BE2C (cell line): ENCODE data around the gene MTHFR.

Experiments
- DNase-seq: peaks from one replicate; pipeline ENCODE4 v3.0.0-alpha.2; 2020
- H3K27me3 ChIP-seq: fragments of 250-450 bp; sonication (Bioruptor Pico); 2 replicates; pipeline ENCODE4 v1.5.1; 2020; ENCODE audit warnings: mild to moderate bottlenecking
- H3K36me3 ChIP-seq: fragments of 250-450 bp; sonication (Bioruptor Pico); 2 replicates; pipeline ENCODE4 v1.5.1; 2020; ENCODE audit warnings: mild to moderate bottlenecking
- H3K4me1 ChIP-seq: fragments of 250-450 bp; sonication (Bioruptor Pico); 2 replicates; pipeline ENCODE4 v1.5.1; 2020
- H3K4me3 ChIP-seq: 2 replicates; pipeline ENCODE4 v1.5.1; 2011; ENCODE audit warnings: low read depth, low read length
- H3K9me3 ChIP-seq: fragments of 250-450 bp; sonication (Bioruptor Pico); 2 replicates; pipeline ENCODE4 v1.5.1; 2020
- TF ChIP-seq, protein P1 (sequence below): IDR thresholded peaks from 2 replicates; pipeline ENCODE4 v1.5.1; 2012; ENCODE audit warnings: mild to moderate bottlenecking, low read depth, low read length

MTHFR gene

DNA sequence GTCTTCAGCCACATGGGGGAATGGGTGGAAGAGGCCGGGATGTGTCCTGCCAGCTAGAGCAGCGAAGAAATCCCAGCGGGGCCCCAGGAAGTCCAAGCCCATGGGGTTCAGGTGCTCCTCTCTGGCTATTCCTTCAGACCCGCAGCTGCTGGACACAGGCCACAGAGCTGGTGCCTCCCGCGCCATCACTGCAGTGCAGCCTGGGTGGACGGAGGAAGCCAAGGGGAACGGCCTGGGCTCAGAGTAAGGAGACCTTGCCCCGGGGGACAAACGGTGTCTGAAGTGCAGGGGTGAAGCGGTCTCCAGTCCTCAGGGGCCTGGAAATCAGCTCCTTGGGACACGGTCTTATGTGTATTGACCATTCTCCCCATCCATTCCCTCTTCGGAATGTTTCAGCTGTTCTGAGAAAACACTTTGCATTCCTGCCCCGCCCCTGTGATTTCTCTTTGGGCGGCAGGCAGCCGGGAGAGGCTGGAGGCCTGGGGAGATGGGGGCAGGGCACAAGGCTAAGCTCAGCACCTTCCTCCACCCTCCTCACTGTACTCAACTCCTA lies 18.4 kb downstream of the MTHFR start:
- Histone ChIP-seq H3K4me1 (no peaks in the 10 kb centered on the region), H3K4me3 (no peak overlapping the region), H3K36me3 (no peaks in the 10 kb centered on the region), H3K9me3 (no peaks in the 10 kb centered on the region), H3K27me3 (no peaks in the 10 kb centered on the region)
- TF ChIP-seq, protein P1, sequence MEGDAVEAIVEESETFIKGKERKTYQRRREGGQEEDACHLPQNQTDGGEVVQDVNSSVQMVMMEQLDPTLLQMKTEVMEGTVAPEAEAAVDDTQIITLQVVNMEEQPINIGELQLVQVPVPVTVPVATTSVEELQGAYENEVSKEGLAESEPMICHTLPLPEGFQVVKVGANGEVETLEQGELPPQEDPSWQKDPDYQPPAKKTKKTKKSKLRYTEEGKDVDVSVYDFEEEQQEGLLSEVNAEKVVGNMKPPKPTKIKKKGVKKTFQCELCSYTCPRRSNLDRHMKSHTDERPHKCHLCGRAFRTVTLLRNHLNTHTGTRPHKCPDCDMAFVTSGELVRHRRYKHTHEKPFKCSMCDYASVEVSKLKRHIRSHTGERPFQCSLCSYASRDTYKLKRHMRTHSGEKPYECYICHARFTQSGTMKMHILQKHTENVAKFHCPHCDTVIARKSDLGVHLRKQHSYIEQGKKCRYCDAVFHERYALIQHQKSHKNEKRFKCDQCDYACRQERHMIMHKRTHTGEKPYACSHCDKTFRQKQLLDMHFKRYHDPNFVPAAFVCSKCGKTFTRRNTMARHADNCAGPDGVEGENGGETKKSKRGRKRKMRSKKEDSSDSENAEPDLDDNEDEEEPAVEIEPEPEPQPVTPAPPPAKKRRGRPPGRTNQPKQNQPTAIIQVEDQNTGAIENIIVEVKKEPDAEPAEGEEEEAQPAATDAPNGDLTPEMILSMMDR: no peak
- no peak for DNase-seq

DNA sequence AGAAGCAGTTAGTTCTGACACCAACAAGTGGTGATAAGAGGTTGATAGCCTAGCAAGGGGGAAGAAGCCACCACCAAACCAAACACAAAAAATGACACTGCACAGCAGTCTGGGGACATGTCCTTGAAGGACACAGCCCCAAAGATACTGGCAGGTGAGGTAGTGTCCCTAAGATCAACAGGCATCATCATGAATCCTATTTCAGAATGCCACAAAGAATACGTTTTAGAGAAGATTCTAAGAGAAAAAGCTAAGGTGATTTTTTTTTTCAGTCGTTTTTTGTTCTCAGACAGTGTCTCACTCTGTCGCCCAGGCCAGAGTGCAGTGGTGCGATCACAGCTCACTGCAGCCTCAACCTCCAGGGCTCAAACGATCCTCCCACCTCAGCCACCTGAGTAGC lies 19.6 kb downstream of the MTHFR start:
- Histone ChIP-seq H3K36me3 (no peaks in the 10 kb centered on the region), H3K4me1 (no peaks in the 10 kb centered on the region), H3K9me3 (no peaks in the 10 kb centered on the region), H3K4me3 (no peak overlapping the region), H3K27me3 (no peaks in the 10 kb centered on the region)
- TF ChIP-seq, protein P1: no peak
- DNase-seq: no peak

DNA sequence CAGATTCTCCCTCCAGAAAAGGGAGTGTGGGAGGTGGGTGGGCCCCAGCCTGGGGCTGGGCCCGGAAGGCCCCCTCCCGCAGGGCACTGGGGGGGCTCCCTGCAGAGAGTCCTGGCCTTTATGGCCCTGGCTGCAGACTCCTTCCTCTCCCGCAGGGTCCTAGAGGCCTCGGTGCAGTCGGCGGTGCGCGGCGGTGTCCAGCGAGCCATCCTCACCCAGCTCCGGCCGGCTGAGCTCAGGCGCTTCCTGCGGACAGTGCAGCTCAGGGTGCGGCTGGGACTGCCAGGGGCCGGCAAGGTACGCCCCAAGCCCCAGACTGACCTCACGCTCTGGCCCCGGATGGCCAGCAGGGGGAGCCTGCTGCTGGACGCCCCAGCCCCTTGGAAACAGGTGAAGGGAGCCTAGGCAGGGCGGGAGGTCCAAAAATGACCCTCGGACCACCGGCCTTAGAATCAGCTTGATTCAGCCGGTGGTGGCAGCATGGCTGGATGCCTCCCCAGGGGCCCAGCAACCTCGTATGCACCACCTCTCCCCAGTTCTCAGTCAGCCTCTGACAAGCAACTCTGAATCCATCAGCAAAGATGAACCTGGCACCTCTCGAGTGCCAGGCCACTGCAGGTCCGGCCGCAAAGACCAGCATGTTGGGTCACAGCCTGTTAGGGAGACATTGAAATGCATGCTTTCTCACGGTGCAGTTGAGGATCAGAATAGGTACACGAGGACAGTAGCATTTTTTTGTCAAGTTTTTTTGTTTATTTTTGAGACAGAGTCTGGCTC lies 20.6 kb downstream of the MTHFR start:
- H3K4me1 ChIP-seq: no peaks in the 10 kb centered on the region
- H3K4me3 ChIP-seq: no peak overlapping the region
- peak; percentile 57 for DNase-seq
- H3K9me3 ChIP-seq: no peaks in the 10 kb centered on the region
- no peaks in the 10 kb centered on the region for H3K36me3 ChIP-seq
- H3K27me3 ChIP-seq: no peaks in the 10 kb centered on the region
- TF ChIP-seq, protein P1: peak; percentile 66

DNA sequence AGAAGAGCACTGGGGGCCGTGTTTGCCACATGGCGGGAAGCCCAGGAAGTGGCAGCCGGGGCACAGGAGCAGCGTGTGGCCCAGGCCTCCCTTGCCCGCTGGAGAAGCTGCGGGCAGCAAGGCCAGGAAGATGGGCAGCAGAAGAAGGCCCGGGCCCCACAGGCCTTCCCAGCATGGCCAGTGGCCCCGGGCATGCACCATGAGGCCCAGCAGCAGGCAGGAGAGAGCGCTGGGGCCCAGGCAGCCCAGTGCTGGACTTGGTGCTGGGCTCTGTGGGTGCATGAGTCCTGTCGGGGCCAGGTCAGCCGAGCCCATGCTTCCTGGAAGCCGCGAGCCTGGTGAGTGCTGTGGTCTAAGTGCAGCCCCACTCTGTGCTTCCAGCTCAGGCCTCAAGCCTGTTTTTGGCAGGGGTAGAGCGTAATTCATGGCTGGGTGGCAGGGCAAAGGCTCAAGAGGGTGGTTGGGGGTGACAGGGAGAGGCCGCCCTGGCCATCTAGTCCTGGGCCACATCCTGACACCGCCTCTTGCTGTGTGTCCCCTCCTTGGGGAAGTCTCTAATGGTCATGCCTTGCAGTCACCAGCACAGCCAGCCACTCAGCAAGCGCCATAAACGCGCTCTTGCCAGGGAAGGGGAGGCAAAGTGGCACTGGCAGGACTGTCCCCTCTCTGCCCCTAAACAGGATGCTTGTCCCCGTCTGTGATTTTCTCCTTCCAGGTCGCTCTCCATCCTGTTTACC lies 21.3 kb downstream of the MTHFR start:
- no peaks in the 10 kb centered on the region for H3K36me3 ChIP-seq
- TF ChIP-seq, protein P1: no peak
- H3K27me3 ChIP-seq: no peaks in the 10 kb centered on the region
- no peak for DNase-seq
- H3K9me3 ChIP-seq: no peaks in the 10 kb centered on the region
- H3K4me3 ChIP-seq: no peak overlapping the region
- no peaks in the 10 kb centered on the region for H3K4me1 ChIP-seq

DNA sequence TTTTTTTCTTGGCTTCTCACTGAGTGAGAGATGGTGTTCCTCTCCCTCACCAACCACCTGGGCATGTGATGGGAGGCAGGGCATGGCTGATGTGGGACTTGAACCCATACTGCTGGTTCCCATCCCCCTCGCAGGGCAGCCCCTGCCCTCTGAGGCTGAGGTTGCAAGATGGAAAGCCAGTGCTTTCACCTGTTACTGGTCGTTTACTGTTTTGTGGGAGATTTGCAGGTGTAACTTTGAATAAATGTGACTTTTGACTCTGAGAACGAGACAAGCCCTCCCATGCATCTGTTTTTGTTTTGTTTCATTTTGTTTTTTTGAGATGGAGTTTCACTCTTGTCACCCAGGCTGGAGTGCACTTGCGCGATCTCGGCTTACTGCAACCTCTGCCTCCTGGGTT lies 22.2 kb downstream of the MTHFR start:
- no peak for DNase-seq
- TF ChIP-seq, protein P1: no peak
- H3K4me3 ChIP-seq: no peak overlapping the region
- no peaks in the 10 kb centered on the region for H3K4me1 ChIP-seq
- H3K36me3 ChIP-seq: no peaks in the 10 kb centered on the region
- H3K9me3 ChIP-seq: no peaks in the 10 kb centered on the region
- H3K27me3 ChIP-seq: no peaks in the 10 kb centered on the region
